IPS-18c (cell line): Measurements from ENCODE around the gene REPS2.

Experiments
- H3K4me3 ChIP-seq: 2 replicates; pipeline ENCODE4 v1.7.0; 2013; ENCODE audit warnings: low read depth, mild to moderate bottlenecking, low read length, moderate library complexity; ENCODE audit not compliant: insufficient read depth
- H3K9me3 ChIP-seq: one replicate; pipeline ENCODE4 v1.6.1; 2013; ENCODE audit warnings: mild to moderate bottlenecking, low read length, moderate library complexity; ENCODE audit not compliant: control insufficient read depth, insufficient read depth

The REPS2 gene

GRCh38 chrX:16946361-16946964 is at the start of gene REPS2:
REPS2 (plus strand) TSS chrX:16946658; CDS start chrX:16946862, 204 bp downstream.
- Histone ChIP-seq H3K9me3 (peaks cover 3% of the 10 kb centered on the region), H3K4me3 (peak within 1 kb of the TSS; percentile 64)

DNA sequence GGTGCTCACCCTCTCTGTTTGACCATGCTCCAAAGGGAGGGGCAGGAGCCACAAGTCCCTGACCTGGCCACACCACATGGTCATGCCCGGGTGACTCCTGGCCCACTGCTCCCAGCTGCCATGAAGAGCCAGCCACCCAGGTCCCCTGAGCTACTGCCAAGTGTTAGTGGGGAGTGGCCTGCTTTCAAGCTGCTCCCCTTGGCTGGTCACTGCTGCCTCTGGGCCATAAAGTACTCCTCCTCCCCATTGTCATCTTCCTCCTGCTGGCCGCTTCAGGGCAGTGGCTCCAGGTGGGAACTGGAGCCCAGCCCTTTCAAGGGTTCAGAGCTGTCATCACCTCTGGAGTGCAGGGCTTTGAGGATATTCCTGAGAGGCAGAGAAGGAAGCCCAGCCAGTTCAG is 49.0 kb upstream of the REPS2 start:
- no peaks in the 10 kb centered on the region for H3K9me3 ChIP-seq
- no peak overlapping the region for H3K4me3 ChIP-seq

GRCh38 chrX:16903274-16904022 is 43.0 kb upstream of the REPS2 start:
- Histone ChIP-seq H3K9me3 (no peaks in the 10 kb centered on the region), H3K4me3 (no peak overlapping the region)

GRCh38 chrX:16910376-16910775 is 36.1 kb upstream of the REPS2 start:
- H3K9me3 ChIP-seq: no peaks in the 10 kb centered on the region

DNA sequence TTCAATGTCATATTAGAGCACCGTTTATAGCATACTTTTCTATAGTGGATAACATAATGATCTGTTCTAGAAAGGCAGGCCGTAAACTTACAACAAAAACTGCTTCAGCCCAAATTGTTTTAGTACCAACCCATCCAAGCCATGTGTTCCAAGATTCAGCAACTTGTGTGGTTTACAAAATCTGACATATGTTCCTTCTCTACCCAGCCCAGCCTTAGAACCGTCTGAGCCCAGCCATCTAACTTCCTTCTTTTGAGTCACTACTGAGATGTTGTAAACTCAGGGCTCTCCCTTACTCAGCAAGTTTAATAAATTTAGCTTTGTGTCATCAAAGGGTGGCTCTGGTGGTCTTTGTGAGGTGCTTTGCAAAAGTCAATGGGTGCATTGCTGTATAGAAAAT is 32.4 kb upstream of the REPS2 start:
- Histone ChIP-seq H3K9me3 (no peaks in the 10 kb centered on the region), H3K4me3 (no peak overlapping the region)

More at GRCh38 chrX:16910376-16910775, 36.1 kb upstream of the REPS2 start:
- no peak overlapping the region for H3K4me3 ChIP-seq

DNA sequence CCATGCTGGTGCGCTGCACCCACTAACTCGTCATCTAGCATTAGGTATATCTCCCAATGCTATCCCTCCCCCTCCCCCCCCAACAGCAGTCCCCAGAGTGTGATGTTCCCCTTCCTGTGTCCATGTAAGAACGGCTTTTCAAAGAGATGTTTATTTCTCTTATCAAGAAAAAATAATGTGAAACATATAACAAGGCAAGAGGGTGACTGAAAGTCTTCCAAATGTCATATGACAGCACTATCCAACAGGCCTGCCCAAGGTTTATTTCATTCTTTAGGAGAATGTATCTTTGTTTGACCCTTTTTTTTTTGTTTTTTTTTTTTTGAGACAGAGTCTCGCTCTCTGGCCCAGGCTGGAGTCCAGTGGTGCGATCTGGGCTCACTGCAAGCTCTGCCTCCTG is 29.9 kb upstream of the REPS2 start:
- no peaks in the 10 kb centered on the region for H3K9me3 ChIP-seq
- H3K4me3 ChIP-seq: no peak overlapping the region

GRCh38 chrX:16917120-16917519 is 29.3 kb upstream of the REPS2 start:
- Histone ChIP-seq H3K4me3 (no peak overlapping the region), H3K9me3 (no peaks in the 10 kb centered on the region)

GRCh38 chrX:16918979-16919378 is 27.5 kb upstream of the REPS2 start:
- H3K9me3 ChIP-seq: no peaks in the 10 kb centered on the region
- H3K4me3 ChIP-seq: no peak overlapping the region

DNA sequence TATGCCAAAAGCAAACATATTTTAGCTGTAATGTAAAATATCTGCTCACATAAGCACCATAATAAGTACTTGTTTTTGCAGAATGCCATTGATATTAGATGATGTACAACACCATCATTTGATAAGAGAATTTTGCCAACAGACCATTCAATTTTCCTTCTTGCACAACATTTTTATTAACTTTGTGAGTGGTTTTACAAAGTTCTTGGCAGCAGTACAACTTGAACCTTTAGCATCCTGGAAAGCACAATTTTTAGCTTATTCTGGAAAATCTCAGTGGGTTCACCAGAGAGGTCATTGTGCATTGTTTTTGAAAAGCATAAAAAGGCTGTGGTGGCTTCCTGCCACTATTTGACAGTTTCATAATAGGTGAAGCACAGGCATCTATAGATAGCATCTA is 26.4 kb upstream of the REPS2 start:
- H3K9me3 ChIP-seq: no peaks in the 10 kb centered on the region

DNA sequence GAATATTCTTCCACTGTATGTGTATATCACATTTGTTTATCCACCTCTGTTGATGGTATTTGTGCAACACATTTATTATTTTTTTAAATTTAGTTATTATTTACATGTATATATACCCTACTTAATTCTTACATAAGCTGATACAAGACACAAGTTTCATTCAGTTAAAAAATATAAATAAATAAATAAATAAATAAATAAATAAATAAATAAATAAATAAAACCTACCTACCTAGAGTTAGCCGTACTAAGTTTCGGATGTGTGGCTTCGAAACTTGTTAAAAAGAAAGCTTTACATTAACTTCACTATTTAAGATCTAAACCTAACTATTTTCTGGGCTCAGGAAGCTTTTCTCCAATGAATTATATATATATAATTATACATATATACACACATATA is 23.3 kb upstream of the REPS2 start:
- H3K4me3 ChIP-seq: no peak overlapping the region
- H3K9me3 ChIP-seq: no peaks in the 10 kb centered on the region

More for the DNA sequence above, 26.4 kb upstream of the REPS2 start:
- H3K4me3 ChIP-seq: no peak overlapping the region

DNA sequence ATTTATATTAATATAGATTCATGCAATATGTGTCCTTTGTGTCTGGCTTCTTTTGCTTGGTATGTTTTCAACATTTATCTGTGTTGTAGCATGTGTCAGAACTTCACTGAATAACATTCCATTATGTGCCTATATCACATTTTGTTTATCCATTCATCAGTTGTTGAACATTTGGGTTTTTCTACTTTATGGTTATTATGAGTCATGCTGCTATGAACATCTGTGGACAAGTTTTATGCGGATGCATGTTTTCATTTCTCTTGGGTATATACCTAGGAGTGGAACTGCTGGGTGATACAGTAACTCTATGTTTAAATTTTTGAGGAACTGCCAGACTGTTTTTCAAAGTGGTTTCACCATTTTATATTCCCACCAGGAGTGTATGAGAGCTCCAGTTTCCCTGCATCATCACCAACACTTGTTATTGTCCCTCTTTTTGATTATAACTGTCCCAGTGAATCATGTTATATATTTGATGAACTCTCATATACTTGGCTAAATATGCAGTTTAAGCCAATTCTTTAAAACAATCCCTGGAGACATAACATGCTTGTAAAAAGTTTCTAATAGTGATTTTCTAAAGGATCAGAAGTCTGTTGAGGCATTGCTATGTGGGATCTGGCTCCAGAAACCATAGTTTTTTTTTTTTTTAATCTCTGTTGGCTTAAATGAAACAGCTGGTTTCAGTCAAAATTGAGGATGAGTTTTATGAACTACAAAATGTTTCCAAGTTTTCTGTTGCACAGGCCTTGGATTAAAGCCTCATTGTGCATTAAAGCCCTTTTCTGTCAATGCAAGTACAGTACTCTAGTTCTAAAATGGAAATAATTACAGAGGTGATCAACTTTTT is 21.6 kb upstream of the REPS2 start:
- H3K4me3 ChIP-seq: no peak overlapping the region
- H3K9me3 ChIP-seq: no peaks in the 10 kb centered on the region

DNA sequence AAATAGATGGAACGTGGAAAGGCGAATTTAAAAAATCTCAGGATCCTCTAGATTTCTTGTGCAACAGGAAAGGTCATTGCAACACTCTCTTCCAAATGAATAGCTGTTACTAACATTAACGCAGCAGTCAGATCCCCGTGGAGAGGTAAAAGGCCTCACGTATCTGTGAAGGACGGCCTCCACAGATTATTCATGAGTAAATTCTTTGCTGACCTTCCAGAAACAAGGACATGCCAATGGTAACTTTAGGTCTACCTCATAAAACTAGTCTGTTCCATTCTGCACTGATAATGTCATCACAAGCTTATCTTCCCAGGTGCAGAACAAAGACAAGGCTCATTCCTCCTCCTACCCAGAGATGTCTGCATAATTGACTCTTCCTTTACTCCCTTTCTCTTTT is 16.1 kb upstream of the REPS2 start:
- H3K9me3 ChIP-seq: no peaks in the 10 kb centered on the region
- no peak overlapping the region for H3K4me3 ChIP-seq

- Histone ChIP-seq H3K4me3 (no peak overlapping the region), H3K9me3 (no peaks in the 10 kb centered on the region)
These were observed 15.1 kb upstream of the REPS2 start for GRCh38 chrX:16931371-16931770.

- no peaks in the 10 kb centered on the region for H3K9me3 ChIP-seq
- H3K4me3 ChIP-seq: no peak overlapping the region
These were observed 14.4 kb upstream of the REPS2 start for GRCh38 chrX:16931855-16932575.

GRCh38 chrX:16934185-16934584 is 12.3 kb upstream of the REPS2 start:
- no peaks in the 10 kb centered on the region for H3K9me3 ChIP-seq
- H3K4me3 ChIP-seq: no peak overlapping the region

DNA sequence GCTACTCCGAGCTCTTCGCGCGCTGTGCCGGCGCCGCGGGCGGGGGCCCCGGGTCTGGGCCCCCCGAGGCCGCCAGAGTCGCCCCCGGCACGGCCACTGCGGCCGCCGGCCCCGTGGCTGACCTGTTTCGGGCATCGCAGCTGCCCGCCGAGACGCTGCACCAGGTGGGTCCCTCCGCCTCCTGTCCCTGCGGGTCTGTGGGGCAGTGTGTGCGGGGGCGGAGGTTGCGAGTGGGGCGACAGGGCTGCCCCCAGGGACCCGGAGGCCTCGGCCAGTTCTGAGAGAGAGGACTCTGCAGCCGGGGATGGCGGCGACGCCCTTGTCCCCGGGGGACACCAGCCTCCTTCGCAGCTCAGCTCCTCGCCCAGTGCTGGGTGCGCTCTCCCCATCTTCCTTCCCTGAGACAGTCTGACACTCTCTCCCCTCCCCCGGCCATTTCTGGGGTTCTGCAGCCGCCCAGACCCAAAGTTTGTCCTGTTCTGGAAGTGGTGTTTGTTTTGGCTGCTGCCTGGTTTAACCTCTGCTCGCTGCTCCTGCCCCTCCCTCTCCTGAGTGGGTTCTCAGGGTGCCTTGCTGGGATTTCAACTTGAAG is 609 bp downstream of the REPS2 start:
- H3K9me3 ChIP-seq: peaks cover 3% of the 10 kb centered on the region
- peak overlapping the region; percentile 64 for H3K4me3 ChIP-seq

GRCh38 chrX:16950423-16950822 is 4.0 kb downstream of the REPS2 start:
- Histone ChIP-seq H3K4me3 (no peak overlapping the region), H3K9me3 (peaks cover 3% of the 10 kb centered on the region)
